C4-2B (cell line): ENCODE data around the gene MPL.

Source experiments
- H3K27ac ChIP-seq: fragments of 450-650 bp; 2 replicates; pipeline ENCODE4 v1.5.1; 2017
- ZFX ChIP-seq: fragments of 450-650 bp; IDR thresholded peaks from 2 replicates; pipeline ENCODE4 v1.6.1; 2017
- TF ChIP-seq, protein P1 (sequence below): fragments of 450-650 bp; conservative IDR thresholded peaks from 2 replicates; pipeline ENCODE4 v1.5.1; 2017; ENCODE audit warnings: mild to moderate bottlenecking

Gene MPL

DNA sequence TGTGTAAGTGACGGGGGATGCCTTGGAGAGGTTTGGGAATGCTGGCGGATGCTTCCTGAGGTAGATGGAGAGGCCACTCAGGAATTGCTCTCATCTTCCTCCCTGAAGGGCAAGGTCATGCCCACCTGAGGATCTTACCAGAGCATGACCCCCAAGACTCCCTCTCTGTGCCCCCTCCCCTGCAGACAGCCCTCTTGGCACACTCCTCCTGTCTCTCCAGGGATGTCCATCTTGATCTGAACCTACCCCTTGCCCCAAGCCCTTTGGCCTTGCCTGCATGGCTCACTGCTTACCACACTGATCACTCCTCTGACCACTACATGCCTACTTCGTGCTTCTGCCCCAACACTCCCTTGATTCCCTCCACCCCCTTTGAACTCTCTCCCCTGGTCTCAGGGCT is 17.9 kb upstream of the MPL start:
- TF ChIP-seq, protein P1, sequence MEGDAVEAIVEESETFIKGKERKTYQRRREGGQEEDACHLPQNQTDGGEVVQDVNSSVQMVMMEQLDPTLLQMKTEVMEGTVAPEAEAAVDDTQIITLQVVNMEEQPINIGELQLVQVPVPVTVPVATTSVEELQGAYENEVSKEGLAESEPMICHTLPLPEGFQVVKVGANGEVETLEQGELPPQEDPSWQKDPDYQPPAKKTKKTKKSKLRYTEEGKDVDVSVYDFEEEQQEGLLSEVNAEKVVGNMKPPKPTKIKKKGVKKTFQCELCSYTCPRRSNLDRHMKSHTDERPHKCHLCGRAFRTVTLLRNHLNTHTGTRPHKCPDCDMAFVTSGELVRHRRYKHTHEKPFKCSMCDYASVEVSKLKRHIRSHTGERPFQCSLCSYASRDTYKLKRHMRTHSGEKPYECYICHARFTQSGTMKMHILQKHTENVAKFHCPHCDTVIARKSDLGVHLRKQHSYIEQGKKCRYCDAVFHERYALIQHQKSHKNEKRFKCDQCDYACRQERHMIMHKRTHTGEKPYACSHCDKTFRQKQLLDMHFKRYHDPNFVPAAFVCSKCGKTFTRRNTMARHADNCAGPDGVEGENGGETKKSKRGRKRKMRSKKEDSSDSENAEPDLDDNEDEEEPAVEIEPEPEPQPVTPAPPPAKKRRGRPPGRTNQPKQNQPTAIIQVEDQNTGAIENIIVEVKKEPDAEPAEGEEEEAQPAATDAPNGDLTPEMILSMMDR: no peak
- TF ChIP-seq ZFX: no peak
- no peak overlapping the region for H3K27ac ChIP-seq

DNA sequence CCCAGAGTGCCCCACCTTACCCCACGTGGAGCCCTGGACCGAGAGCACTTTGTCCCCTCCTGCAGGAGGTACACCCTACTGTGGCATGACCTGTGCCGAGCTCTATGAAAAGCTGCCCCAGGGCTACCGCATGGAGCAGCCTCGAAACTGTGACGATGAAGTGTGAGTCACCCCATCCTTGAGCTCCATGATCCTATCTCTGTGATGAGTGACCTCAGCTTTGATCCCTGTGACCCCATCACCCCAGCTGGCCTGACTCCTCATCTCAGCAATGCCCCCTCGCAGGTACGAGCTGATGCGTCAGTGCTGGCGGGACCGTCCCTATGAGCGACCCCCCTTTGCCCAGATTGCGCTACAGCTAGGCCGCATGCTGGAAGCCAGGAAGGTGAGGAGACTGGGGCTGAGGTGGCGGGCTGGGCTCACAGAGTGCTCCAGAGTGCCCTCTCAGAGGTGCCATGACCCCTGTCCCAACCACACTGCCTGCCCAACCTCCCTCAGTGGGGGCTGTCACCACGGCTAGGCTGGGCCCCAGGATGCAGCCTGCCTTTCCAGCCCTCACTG is 16.2 kb upstream of the MPL start:
- no peak overlapping the region for H3K27ac ChIP-seq
- no peak for TF ChIP-seq ZFX

DNA sequence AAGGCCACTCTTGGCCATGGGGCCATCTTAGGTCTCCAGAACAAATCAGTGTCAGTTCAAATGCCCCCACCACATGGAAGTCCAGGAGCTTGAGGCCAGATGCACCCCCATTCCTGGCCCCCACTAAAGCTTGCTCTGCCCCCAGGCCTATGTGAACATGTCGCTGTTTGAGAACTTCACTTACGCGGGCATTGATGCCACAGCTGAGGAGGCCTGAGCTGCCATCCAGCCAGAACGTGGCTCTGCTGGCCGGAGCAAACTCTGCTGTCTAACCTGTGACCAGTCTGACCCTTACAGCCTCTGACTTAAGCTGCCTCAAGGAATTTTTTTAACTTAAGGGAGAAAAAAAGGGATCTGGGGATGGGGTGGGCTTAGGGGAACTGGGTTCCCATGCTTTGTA is 15.1 kb upstream of the MPL start:
- TF ChIP-seq, protein P1: no peak
- TF ChIP-seq ZFX: no peak
- no peak overlapping the region for H3K27ac ChIP-seq

DNA sequence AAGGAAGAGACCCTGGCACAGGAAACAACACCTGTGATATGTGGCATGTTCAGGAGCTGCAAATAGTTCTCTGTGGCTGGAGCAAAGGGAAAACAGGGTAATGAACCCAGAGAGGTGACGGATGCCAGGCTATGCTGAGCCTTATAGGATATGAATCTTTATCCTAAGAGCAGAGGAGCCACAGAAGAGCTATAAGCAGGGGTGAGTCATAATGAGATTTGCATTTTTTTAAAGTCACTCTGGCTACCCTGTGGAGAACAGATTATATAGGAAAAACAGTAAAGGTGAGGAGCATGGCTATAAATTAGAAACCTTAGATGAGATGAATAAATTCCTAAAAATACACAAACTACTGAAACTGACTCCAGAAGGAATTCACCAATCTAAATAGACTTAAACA is 12.8 kb upstream of the MPL start:
- H3K27ac ChIP-seq: no peak overlapping the region
- TF ChIP-seq, protein P1: no peak
- no peak for TF ChIP-seq ZFX

DNA sequence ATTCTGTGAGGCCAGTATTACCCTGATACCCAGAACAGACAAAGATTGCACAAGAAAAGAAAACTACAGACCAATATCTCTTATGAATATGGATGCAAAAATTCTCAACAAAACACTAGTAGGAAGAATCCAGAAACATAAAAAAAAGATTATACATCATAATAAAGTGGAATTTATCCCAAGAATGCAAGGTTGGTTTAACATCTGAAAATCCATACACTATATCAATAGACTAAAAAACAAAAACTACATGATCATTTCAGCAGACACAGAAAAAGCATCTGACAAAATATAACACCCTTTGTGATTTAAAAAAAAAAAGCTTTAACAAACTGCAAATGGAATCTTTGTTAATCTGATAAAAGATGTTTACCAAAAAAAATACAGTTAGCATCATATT is 12.2 kb upstream of the MPL start:
- H3K27ac ChIP-seq: no peak overlapping the region
- no peak for TF ChIP-seq ZFX
- TF ChIP-seq, protein P1: no peak

DNA sequence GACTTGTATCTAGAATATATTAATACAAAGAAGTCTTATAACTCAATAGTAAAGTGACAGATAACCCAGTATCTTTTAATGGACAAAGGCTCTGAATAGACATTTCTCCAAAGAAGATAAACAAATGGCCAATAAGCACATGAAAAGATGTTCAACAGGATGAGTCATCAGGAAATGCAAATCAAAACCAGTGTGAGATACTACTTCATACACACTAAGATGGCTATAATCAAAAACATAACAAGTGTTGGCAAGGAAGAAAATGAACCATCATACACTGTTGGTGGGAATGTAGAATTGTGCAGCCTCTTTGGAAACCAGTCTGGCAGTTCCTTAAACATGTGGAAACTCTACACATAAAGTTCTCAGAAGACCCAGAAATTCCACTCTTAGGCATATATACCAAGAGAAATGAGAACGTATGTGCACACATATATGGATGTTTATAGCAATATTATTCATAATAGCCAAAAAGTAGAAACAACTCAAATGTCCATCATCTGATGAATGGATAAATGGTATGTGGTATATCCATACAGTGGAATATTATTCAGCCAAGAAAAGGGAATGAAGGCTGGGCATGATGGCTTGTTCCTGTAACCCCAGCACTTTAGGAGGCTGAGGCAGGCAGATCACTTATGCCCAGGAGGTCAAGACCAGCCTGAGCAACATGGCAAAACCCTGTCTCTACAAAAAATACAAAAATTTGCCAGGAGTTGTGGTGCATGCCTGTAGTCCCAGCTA is 9.9 kb upstream of the MPL start:
- TF ChIP-seq, protein P1: no peak
- TF ChIP-seq ZFX: no peak
- H3K27ac ChIP-seq: no peak overlapping the region

DNA sequence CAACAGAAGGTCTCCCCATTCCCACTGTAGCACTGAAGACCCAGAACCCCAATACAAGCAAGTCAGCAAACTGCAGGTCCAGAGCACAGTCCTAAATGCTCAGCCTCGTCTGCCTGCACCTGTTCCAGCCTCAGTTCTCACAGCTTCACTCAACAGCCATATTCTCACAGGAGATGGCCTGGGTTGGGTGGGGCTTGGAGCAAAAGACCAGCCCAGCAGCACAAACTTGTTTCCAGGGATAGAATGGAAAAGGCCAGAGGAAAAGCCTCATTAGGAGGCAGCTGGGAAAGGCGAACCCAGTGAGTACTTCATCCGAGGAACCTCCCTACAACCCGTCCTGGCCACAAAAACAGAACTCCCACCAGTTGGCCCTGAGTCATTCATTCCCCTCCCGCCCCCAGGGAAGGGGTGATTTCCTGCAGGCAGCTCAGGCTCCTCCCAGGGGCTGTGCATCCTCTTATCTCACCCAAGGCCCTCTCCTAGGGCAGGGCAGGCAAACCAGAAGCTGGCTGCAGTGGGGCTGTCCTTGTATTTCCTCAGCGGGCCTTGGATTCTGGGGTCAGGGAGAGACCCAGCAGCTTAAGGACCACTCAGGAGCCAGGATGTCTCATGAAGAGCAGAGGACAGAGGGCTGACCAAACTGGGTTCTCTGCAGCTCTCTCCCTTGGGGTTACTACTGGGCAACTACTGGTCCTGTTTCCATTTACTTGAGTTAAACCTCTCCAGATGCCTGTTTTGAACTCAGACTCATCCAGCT is 7.4 kb upstream of the MPL start:
- no peak for TF ChIP-seq ZFX
- TF ChIP-seq, protein P1: no peak
- H3K27ac ChIP-seq: no peak overlapping the region
